ENCODE data around the gene DSN1.

DNA sequence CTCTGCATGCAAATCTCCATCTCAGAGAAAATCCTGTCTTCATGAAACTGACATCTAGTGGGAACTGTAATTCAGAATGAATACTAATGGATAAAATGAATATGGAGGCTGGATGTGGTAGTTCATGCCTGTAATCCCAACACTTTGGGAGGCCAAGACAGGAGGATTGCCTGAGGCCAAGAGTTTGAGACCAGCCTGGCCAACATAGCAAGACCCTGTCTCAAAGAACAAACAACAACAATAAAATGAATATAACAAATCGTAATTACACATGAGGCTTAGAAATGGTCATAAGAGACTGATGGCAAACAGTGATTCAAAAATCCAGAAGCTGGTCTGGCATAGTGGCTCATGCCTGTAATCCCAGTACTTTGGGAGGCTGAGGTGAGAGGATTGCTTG is 44.6 kb upstream of the DSN1 start:
- TF ChIP-seq, protein P1, sequence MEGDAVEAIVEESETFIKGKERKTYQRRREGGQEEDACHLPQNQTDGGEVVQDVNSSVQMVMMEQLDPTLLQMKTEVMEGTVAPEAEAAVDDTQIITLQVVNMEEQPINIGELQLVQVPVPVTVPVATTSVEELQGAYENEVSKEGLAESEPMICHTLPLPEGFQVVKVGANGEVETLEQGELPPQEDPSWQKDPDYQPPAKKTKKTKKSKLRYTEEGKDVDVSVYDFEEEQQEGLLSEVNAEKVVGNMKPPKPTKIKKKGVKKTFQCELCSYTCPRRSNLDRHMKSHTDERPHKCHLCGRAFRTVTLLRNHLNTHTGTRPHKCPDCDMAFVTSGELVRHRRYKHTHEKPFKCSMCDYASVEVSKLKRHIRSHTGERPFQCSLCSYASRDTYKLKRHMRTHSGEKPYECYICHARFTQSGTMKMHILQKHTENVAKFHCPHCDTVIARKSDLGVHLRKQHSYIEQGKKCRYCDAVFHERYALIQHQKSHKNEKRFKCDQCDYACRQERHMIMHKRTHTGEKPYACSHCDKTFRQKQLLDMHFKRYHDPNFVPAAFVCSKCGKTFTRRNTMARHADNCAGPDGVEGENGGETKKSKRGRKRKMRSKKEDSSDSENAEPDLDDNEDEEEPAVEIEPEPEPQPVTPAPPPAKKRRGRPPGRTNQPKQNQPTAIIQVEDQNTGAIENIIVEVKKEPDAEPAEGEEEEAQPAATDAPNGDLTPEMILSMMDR (IDR thresholded peaks at IDR 0.05): no peak
- no peak for TF ChIP-seq POLR2AphosphoS5 (IDR thresholded peaks at IDR 0.05)
- no peak for TF ChIP-seq EP300 (IDR thresholded peaks at IDR 0.05)

All from stomach (tissue), 4 donors.